Stimulated activated CD4-positive, alpha-beta T cell treated with anti-CD3 and anti-CD28 coated beads, Interleukin-1b, Interleukin-23, amount 100 ng/mL, for 1 hour (primary cell): Measurements from ENCODE around the gene BUB1B.
"Not testable (repeated sequence)": the region's sequence is repeated elsewhere in the genome, so short reads cannot be mapped to it uniquely, and the experiment has no call there.

Source experiments
- DNase-seq, 2 donors: peaks; one replicate each; pipeline ENCODE4 v3.0.0-alpha.2; 2020; ENCODE audit warnings: low read depth in 2 of 2

The BUB1B gene

GRCh38 chr15:40136470-40137302 is 24.2 kb upstream of the BUB1B start:
- DNase-seq = no peak

GRCh38 chr15:40137303-40138200 is 23.3 kb upstream of the BUB1B start:
- no peak for DNase-seq

- DNase-seq = not testable (repeated sequence)
These were observed 22.7 kb upstream of the BUB1B start for GRCh38 chr15:40138201-40138570.

- no peak for DNase-seq
These were observed 18.4 kb upstream of the BUB1B start for GRCh38 chr15:40142428-40142827.

- DNase-seq = no peak
These were observed 14.8 kb upstream of the BUB1B start for GRCh38 chr15:40146037-40146436.

GRCh38 chr15:40149339-40149738 is 11.5 kb upstream of the BUB1B start:
- DNase-seq = no peak

GRCh38 chr15:40150163-40150925 is 10.5 kb upstream of the BUB1B start:
- DNase-seq = no peak

- DNase-seq = no peak
These were observed 9.4 kb upstream of the BUB1B start for GRCh38 chr15:40151499-40151898.

- DNase-seq = no peak
These were observed 8.9 kb upstream of the BUB1B start for GRCh38 chr15:40151991-40152390.

GRCh38 chr15:40154821-40155220 is 6.0 kb upstream of the BUB1B start:
- DNase-seq = not testable (repeated sequence)

- no peak for DNase-seq
These were observed 5.5 kb upstream of the BUB1B start for GRCh38 chr15:40155270-40155910.

GRCh38 chr15:40157778-40158447 is 3.0 kb upstream of the BUB1B start:
- DNase-seq = no peak

- DNase-seq = no peak
These were observed 848 bp upstream of the BUB1B start for GRCh38 chr15:40160021-40160420.

GRCh38 chr15:40161693-40162391 is 973 bp downstream of the BUB1B start:
- DNase-seq = no peak

- no peak for DNase-seq
These were observed 1.7 kb downstream of the BUB1B start for GRCh38 chr15:40162552-40162951.

- no peak for DNase-seq
These were observed 3.0 kb downstream of the BUB1B start for GRCh38 chr15:40163657-40164416.

- DNase-seq = not testable (repeated sequence)
These were observed 6.5 kb downstream of the BUB1B start for GRCh38 chr15:40167374-40167773.

- DNase-seq = no peak
These were observed 14.3 kb downstream of the BUB1B start for GRCh38 chr15:40175160-40175559.

- DNase-seq = no peak
These were observed 21.6 kb downstream of the BUB1B start for GRCh38 chr15:40182358-40183029.
